Esophagus muscularis mucosa (tissue), 4 donors: ENCODE results near the gene TBC1D22A. TPM values are rescaled to one million over a fixed set of nuclear protein-coding genes. Genes with fewer than 3 reads are reported as not detected.

Experiments used
- DNase-seq: peaks from one replicate; pipeline ENCODE4 v3.0.0-alpha.2; 2017; ENCODE audit errors: extremely low spot score
- H3K27ac ChIP-seq, 4 donors: fragments of 200-600 bp; sonication (generic); replicated peaks in 1 of 4; 1 replicate in 3 of 4; 2 replicates in 1 of 4; pipeline ENCODE4 v1.5.1; 2016 to 2019; ENCODE audit warnings: mild to moderate bottlenecking in 1 of 4
- H3K27me3 ChIP-seq, 4 donors: fragments of 200-600 bp; sonication (generic); one replicate each; pipeline versions ENCODE4 v1.5.1 to v1.6.0; 2016 to 2019
- H3K36me3 ChIP-seq, 4 donors: fragments of 200-600 bp; sonication (generic); one replicate each; pipeline ENCODE4 v1.5.1; 2016 to 2019
- H3K4me1 ChIP-seq, 4 donors: fragments of 200-600 bp; sonication (generic); one replicate each; pipeline ENCODE4 v1.5.1; 2016 to 2019
- H3K4me3 ChIP-seq, 4 donors: fragments of 200-600 bp; sonication (generic); 1 replicate in 2 of 4; 2 replicates in 2 of 4; pipeline ENCODE4 v1.5.1; 2016 to 2019; ENCODE audit warnings: mild to moderate bottlenecking in 4 of 4, moderate library complexity in 1 of 4
- H3K9me3 ChIP-seq, 4 donors: fragments of 200-600 bp; sonication (generic); 1 replicate in 3 of 4; 2 replicates in 1 of 4; pipeline ENCODE4 v1.5.1; 2016 to 2019
- CTCF ChIP-seq, 3 experiments: fragments of 200-600 bp in 2 of 3; fragments of 450-650 bp in 1 of 3; sonication (generic) in 2 of 3; IDR thresholded peaks; one replicate each; pipeline ENCODE4 v1.5.1; 2017 to 2019; ENCODE audit warnings: antibody characterized with exemption in 3 of 3, mild to moderate bottlenecking in 2 of 3, moderate library complexity in 1 of 3
- EP300 ChIP-seq: sonication (generic); formaldehyde crosslinking; IDR thresholded peaks from one replicate; pipeline ENCODE4 v1.6.1; 2017; ENCODE audit warnings: antibody characterized with exemption
- POLR2A ChIP-seq: fragments of 450-650 bp; IDR thresholded peaks from one replicate; pipeline ENCODE4 v1.6.1; 2017; ENCODE audit warnings: antibody characterized with exemption, moderate library complexity, mild to moderate bottlenecking, low read depth
- POLR2AphosphoS5 ChIP-seq, 2 donors: sonication (generic); formaldehyde crosslinking; IDR thresholded peaks; one replicate each; pipeline ENCODE4 v1.6.1; 2017; ENCODE audit warnings: antibody characterized with exemption in 2 of 2
- WGBS: methylation state at CpG from one replicate; pipeline ENCODE4 v1.1.5; 2018; 5-methylcytosine and 5-hydroxymethylcytosine counted together
- intact Hi-C: fragments of 100-400 bp; cut with DNase I; formaldehyde crosslinking; loops from one replicate; pipeline ENCODE4 v1.15.1; 2023
- total RNA-seq, 4 donors: library from RNA; depleted of rRNA; stranded (reverse); fragments of >200 nt; gene quantifications; one replicate each; pipeline versions ENCODE4 v1.1.0 to v1.2.1, GENCODE V29; 2016

TBC1D22A gene
- total RNA-seq, 4 donors from 2014 or later: 15.2 to 20.7 (median 18.8) TPM

- DNase-seq: no peak
- WGBS: 98% methylated on average over 12 of the region's 16 CpGs
- intact Hi-C loops: no loop called here
Observed at GRCh38 chr22:46861468-46862367, 99.3 kb downstream of the TBC1D22A start.

GRCh38 chr22:46862418-46863324 is 100.2 kb downstream of the TBC1D22A start:
- Histone ChIP-seq H3K9me3 (no peaks in the 10 kb centered on the region), H3K27ac (no peak overlapping the region), H3K36me3 (no peaks in the 10 kb centered on the region), H3K4me3 (no peak overlapping the region), H3K4me1 (no peaks in the 10 kb centered on the region), H3K27me3 (no peaks in the 10 kb centered on the region)
- no peak for DNase-seq
- intact Hi-C loops: no loop called here
- 95% methylated on average over 16 of the region's 17 CpGs for WGBS
- TF ChIP-seq CTCF (IDR thresholded peaks at IDR 0.05) (no peak), POLR2A (no peak), EP300 (no peak), POLR2AphosphoS5 (IDR thresholded peaks at IDR 0.05) (no peak)

More at GRCh38 chr22:46861468-46862367, 99.3 kb downstream of the TBC1D22A start:
- H3K27me3 ChIP-seq: no peaks in the 10 kb centered on the region
- no peaks in the 10 kb centered on the region for H3K36me3 ChIP-seq
- H3K4me1 ChIP-seq: no peaks in the 10 kb centered on the region
- TF ChIP-seq CTCF (IDR thresholded peaks at IDR 0.05) (no peak), POLR2A (no peak), POLR2AphosphoS5 (IDR thresholded peaks at IDR 0.05) (no peak), EP300 (no peak)
- no peak overlapping the region for H3K4me3 ChIP-seq
- H3K27ac ChIP-seq: no peak overlapping the region
- no peaks in the 10 kb centered on the region for H3K9me3 ChIP-seq

- Histone ChIP-seq H3K27me3 (no peaks in the 10 kb centered on the region), H3K4me1 (no peaks in the 10 kb centered on the region), H3K4me3 (no peak overlapping the region), H3K27ac (no peak overlapping the region), H3K9me3 (no peaks in the 10 kb centered on the region), H3K36me3 (no peaks in the 10 kb centered on the region)
- intact Hi-C loops: no loop called here
- no peak for TF ChIP-seq CTCF (IDR thresholded peaks at IDR 0.05)
- no peak for DNase-seq
- WGBS: 84% methylated on average over 6 of the region's 6 CpGs
Observed at GRCh38 chr22:46863794-46864193, 101.3 kb downstream of the TBC1D22A start.

- Histone ChIP-seq H3K4me1 (no peaks in the 10 kb centered on the region), H3K27ac (no peak overlapping the region), H3K4me3 (no peak overlapping the region), H3K36me3 (no peaks in the 10 kb centered on the region), H3K27me3 (no peaks in the 10 kb centered on the region), H3K9me3 (no peaks in the 10 kb centered on the region)
- intact Hi-C loops: no loop called here
- no peak for DNase-seq
- TF ChIP-seq POLR2AphosphoS5 (IDR thresholded peaks at IDR 0.05) (no peak), EP300 (no peak), CTCF (IDR thresholded peaks at IDR 0.05) (no peak), POLR2A (no peak)
- WGBS: 96% methylated on average over 10 of the region's 10 CpGs
Observed at GRCh38 chr22:46864314-46865051, 102.0 kb downstream of the TBC1D22A start.
